ENCODE results near the gene GRIA2.

DNA sequence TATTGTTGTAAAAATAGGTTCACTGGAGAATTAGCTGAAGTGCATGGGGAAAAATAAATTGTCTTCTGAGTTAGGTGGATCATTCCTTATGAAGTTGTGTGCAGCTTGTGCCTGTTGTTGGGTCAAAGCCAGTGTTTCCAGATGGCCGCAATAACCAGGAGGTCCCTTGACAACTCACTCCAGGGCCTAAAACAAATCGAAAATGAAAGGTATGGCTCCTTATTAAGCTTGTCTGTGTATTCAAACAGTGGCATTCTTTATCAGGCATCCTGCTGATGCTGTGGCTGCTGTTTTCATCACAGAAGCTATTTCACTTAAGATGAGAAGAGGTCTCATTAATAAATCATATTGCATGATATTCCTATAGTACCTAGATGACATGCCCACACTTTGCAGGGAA is 80.2 kb downstream of the GRIA2 start:
- no peak for TF ChIP-seq POLR2A (IDR thresholded peaks at IDR 0.05; ENCODE audit: low read length)
- TF ChIP-seq GATA1 (IDR thresholded peaks at IDR 0.05; ENCODE audit: low read depth, low read length) = no peak

All from erythroblast (primary cell).